SK-N-SH treated with all-trans-retinoic acid at 6 μM for 48 hours (cell line): ENCODE data around the gene SH3BGRL2.

Experiments used
- TSHZ2 ChIP-seq: fragments of 250-450 bp; sonication (Bioruptor Pico); IDR thresholded peaks from 2 replicates; pipeline ENCODE4 v1.5.0; 2020; ENCODE audit warnings: mild to moderate bottlenecking, moderate library complexity
- ZFP3 ChIP-seq: fragments of 250-450 bp; sonication (Bioruptor Pico); IDR thresholded peaks from 2 replicates; pipeline ENCODE4 v1.5.0; 2020; ENCODE audit warnings: mild to moderate bottlenecking, moderate library complexity

- TF ChIP-seq TSHZ2 (no peak), ZFP3 (CRISPR knock-in tag) (no peak)
These were observed 45.9 kb downstream of the SH3BGRL2 start for GRCh38 chr6:79676785-79677736.
